IMR-90 (cell line): ENCODE results near the gene C19orf85. TPM values are rescaled to one million over a fixed set of nuclear protein-coding genes. Genes with fewer than 3 reads are reported as not detected.

Experiments
- ATAC-seq: fragments of 200-7000 bp; cut with Tn5 transposase; 2 replicates; pipeline ENCODE4 v1.9.1; 2020; ENCODE audit warnings: low read depth, mild to moderate bottlenecking, moderate library complexity
- BruUV-seq: library from RNA; stranded (reverse); fragments of 400-500 nt; replicated peaks from 2 replicates; lab custom pipeline; 2021; lab: Mats Ljungman, UMichigan
- CTCF ChIA-PET: fragments of 300-600 bp; formaldehyde crosslinking; extraction: SDS; loops from one replicate; lab custom pipeline; 2021; ENCODE audit warnings: antibody characterized with exemption; lab: Yijun Ruan, JAX
- POLR2A ChIA-PET: fragments of 300-600 bp; sonication (Branson Sonifier 250); formaldehyde crosslinking; loops from one replicate; lab custom pipeline; 2022; ENCODE audit warnings: antibody characterized with exemption; ENCODE audit not compliant: unreplicated experiment; lab: Charles Lee
- DNase-seq: peaks from one replicate; pipeline ENCODE4 v3.0.0; 2013
- H2AFZ ChIP-seq: replicated peaks from 2 replicates; pipeline ENCODE3; 2013; ENCODE audit warnings: low read length, mild to moderate bottlenecking; ENCODE audit not compliant: poor library complexity
- H2AK5ac ChIP-seq: 2 replicates; pipeline ENCODE4 v1.6.1; 2013; ENCODE audit warnings: low read depth, low read length, inconsistent platforms
- H2AK9ac ChIP-seq: replicated peaks from 2 replicates; pipeline ENCODE3; 2013; ENCODE audit warnings: mild to moderate bottlenecking, low read depth, low read length, moderate library complexity; ENCODE audit not compliant: poor library complexity
- H2BK120ac ChIP-seq: 2 replicates; pipeline ENCODE4 v1.6.1; 2013; ENCODE audit warnings: low read depth, low read length, inconsistent platforms
- H2BK15ac ChIP-seq: 3 replicates; pipeline ENCODE4 v1.6.1; 2013; ENCODE audit warnings: low read depth, low read length, inconsistent platforms
- H2BK20ac ChIP-seq: 2 replicates; pipeline ENCODE4 v1.6.1; 2013; ENCODE audit warnings: low read depth, mild to moderate bottlenecking, inconsistent platforms, low read length, moderate library complexity
- H2BK5ac ChIP-seq: 2 replicates; pipeline ENCODE4 v1.6.1; 2013; ENCODE audit warnings: mild to moderate bottlenecking, low read depth, low read length, inconsistent platforms; ENCODE audit not compliant: poor library complexity, severe bottlenecking
- H3K14ac ChIP-seq: replicated peaks from 2 replicates; pipeline ENCODE4 v1.6.1; 2013; ENCODE audit warnings: low read depth, low read length, inconsistent platforms
- H3K18ac ChIP-seq: 2 replicates; pipeline ENCODE4 v1.6.1; 2013; ENCODE audit warnings: low read depth, low read length, control low read depth
- H3K23ac ChIP-seq: 2 replicates; pipeline ENCODE4 v1.6.1; 2013; ENCODE audit warnings: low read depth, low read length, inconsistent platforms
- H3K27ac ChIP-seq: 2 replicates; pipeline ENCODE4 v1.5.1; 2013; ENCODE audit warnings: mild to moderate bottlenecking, control low read depth, low read length; ENCODE audit not compliant: insufficient read depth
- H3K27me3 ChIP-seq: 2 replicates; pipeline ENCODE4 v1.6.1; 2013; ENCODE audit warnings: low read length; ENCODE audit not compliant: control insufficient read depth, insufficient read depth
- H3K36me3 ChIP-seq: 2 replicates; pipeline ENCODE4 v1.6.1; 2013; ENCODE audit warnings: low read length, mixed read lengths; ENCODE audit not compliant: control insufficient read depth, insufficient read depth
- H3K4ac ChIP-seq: 2 replicates; pipeline ENCODE4 v1.6.1; 2013; ENCODE audit warnings: low read depth, low read length, inconsistent platforms
- H3K4me1 ChIP-seq: 2 replicates; pipeline ENCODE4 v1.6.1; 2013; ENCODE audit warnings: low read length, mixed read lengths; ENCODE audit not compliant: control insufficient read depth, insufficient read depth
- H3K4me2 ChIP-seq: 2 replicates; pipeline ENCODE4 v1.6.1; 2013; ENCODE audit warnings: low read depth, mild to moderate bottlenecking, control low read depth, low read length, moderate library complexity
- H3K4me3 ChIP-seq: 2 replicates; pipeline ENCODE4 v1.5.1; 2013; ENCODE audit warnings: low read depth, mild to moderate bottlenecking, control low read depth, low read length, moderate library complexity; ENCODE audit not compliant: insufficient read depth
- H3K56ac ChIP-seq: 2 replicates; pipeline ENCODE4 v1.6.1; 2013; ENCODE audit warnings: low read length, inconsistent platforms; ENCODE audit not compliant: insufficient read depth; ENCODE audit errors: extremely low read depth
- H3K79me1 ChIP-seq, 2 experiments: 2 replicates each; pipeline ENCODE4 v1.6.1; 2013; ENCODE audit warnings: low read length in 2 of 2, inconsistent platforms in 1 of 2, low read depth in 1 of 2
- H3K9ac ChIP-seq: 2 replicates; pipeline ENCODE4 v1.6.1; 2013; ENCODE audit warnings: low read depth, low read length, control low read depth
- H3K9me1 ChIP-seq: 2 replicates; pipeline ENCODE4 v1.6.1; 2013; ENCODE audit warnings: low read length, inconsistent platforms; ENCODE audit not compliant: insufficient read depth
- H3K9me3 ChIP-seq: 2 replicates; pipeline ENCODE4 v1.6.1; 2013; ENCODE audit warnings: low read length; ENCODE audit not compliant: control insufficient read depth, insufficient read depth
- H4K20me1 ChIP-seq: 2 replicates; pipeline ENCODE4 v1.6.1; 2013; ENCODE audit warnings: low read length, inconsistent platforms; ENCODE audit not compliant: insufficient read depth
- H4K5ac ChIP-seq: 2 replicates; pipeline ENCODE4 v1.6.1; 2013; ENCODE audit warnings: mild to moderate bottlenecking, low read depth, low read length, control low read depth
- H4K8ac ChIP-seq, 2 experiments: 2 replicates each; pipeline ENCODE4 v1.6.1; 2013; ENCODE audit warnings: low read depth in 2 of 2, low read length in 2 of 2, control low read depth in 1 of 2, inconsistent platforms in 1 of 2
- H4K91ac ChIP-seq: 2 replicates; pipeline ENCODE4 v1.6.1; 2013; ENCODE audit warnings: low read depth, low read length, inconsistent platforms; ENCODE audit not compliant: insufficient read depth
- BHLHE40 ChIP-seq: fragments of 150-350 bp; IDR thresholded peaks from 2 replicates; pipeline ENCODE4 v1.6.1; 2016; ENCODE audit warnings: mild to moderate bottlenecking, low read depth, low read length
- CEBPB ChIP-seq: IDR thresholded peaks from 2 replicates; pipeline ENCODE4 v1.6.1; 2012; ENCODE audit warnings: low read depth, low read length, improper control_type of control experiment
- CHD1 ChIP-seq: IDR thresholded peaks from 2 replicates; pipeline ENCODE4 v1.6.1; 2012; ENCODE audit warnings: low read depth, low read length, improper control_type of control experiment
- CTCF ChIP-seq: conservative IDR thresholded peaks from 2 replicates; pipeline ENCODE4 v1.5.1; 2012; ENCODE audit warnings: mild to moderate bottlenecking, low read depth, low read length, improper control_type of control experiment
- ELK1 ChIP-seq: fragments of 150-350 bp; IDR thresholded peaks from 2 replicates; pipeline ENCODE4 v1.6.1; 2016; ENCODE audit warnings: low read depth, mild to moderate bottlenecking, low read length, moderate library complexity, borderline replicate concordance
- FOS ChIP-seq: fragments of 150-350 bp; IDR thresholded peaks from 2 replicates; pipeline ENCODE4 v1.6.1; 2016; ENCODE audit warnings: low read depth, low read length
- MAFK ChIP-seq: IDR thresholded peaks from 2 replicates; pipeline ENCODE4 v1.6.1; 2012; ENCODE audit warnings: low read depth, low read length, improper control_type of control experiment
- MAZ ChIP-seq: IDR thresholded peaks from 2 replicates; pipeline ENCODE4 v1.6.1; 2012; ENCODE audit warnings: low read depth, mild to moderate bottlenecking, low read length, improper control_type of control experiment, moderate library complexity, borderline replicate concordance
- MXI1 ChIP-seq: IDR thresholded peaks from 2 replicates; pipeline ENCODE4 v1.6.1; 2012; ENCODE audit warnings: low read depth, mild to moderate bottlenecking, low read length, moderate library complexity, borderline replicate concordance
- NFE2L2 ChIP-seq: fragments of 150-350 bp; IDR thresholded peaks from 2 replicates; pipeline ENCODE4 v1.6.1; 2016; ENCODE audit warnings: low read depth, mild to moderate bottlenecking, low read length
- POLR2A ChIP-seq: IDR thresholded peaks from 2 replicates; pipeline ENCODE4 v1.6.1; 2012; ENCODE audit warnings: mild to moderate bottlenecking, low read depth, low read length
- RAD21 ChIP-seq: IDR thresholded peaks from 2 replicates; pipeline ENCODE4 v1.6.1; 2012; ENCODE audit warnings: low read length, improper control_type of control experiment
- RCOR1 ChIP-seq: IDR thresholded peaks from 2 replicates; pipeline ENCODE4 v1.6.1; 2012; ENCODE audit warnings: mild to moderate bottlenecking, low read length, improper control_type of control experiment; ENCODE audit not compliant: insufficient replicate concordance
- RFX5 ChIP-seq: IDR thresholded peaks from 2 replicates; pipeline ENCODE4 v1.8.0; 2012; ENCODE audit warnings: low read depth, mild to moderate bottlenecking, low read length, moderate library complexity
- SMC3 ChIP-seq: fragments of 150-350 bp; IDR thresholded peaks from 2 replicates; pipeline ENCODE4 v1.6.1; 2016; ENCODE audit warnings: low read depth, mild to moderate bottlenecking, antibody characterized with exemption, low read length, moderate library complexity
- USF2 ChIP-seq: fragments of 150-350 bp; IDR thresholded peaks from 2 replicates; pipeline ENCODE4 v1.6.1; 2017; ENCODE audit warnings: mild to moderate bottlenecking, antibody characterized with exemption, low read length, low read depth
- WGBS, 2 experiments: methylation state at CpG; one replicate each; pipeline versions ENCODE4 v1.1.5 to v1.1.7; 2013; ENCODE audit warnings: missing lambda C conversion rate in 2 of 2; ENCODE audit not compliant: insufficient read length in 1 of 2; ENCODE audit errors: extremely low coverage in 2 of 2; 5-methylcytosine and 5-hydroxymethylcytosine counted together
- dilution Hi-C: fragments of 300-500 bp; cut with HindIII; formaldehyde crosslinking; loops from one replicate; pipeline ENCODE4 v1.14.3; 2018; ENCODE audit warnings: low sequenced_read_pairs; ENCODE audit not compliant: unreplicated experiment
- in situ Hi-C: fragments of 300-500 bp; cut with MboI; formaldehyde crosslinking; loops from 3 replicates; pipeline ENCODE4 v1.14.3; 2019; ENCODE audit warnings: low sequenced_read_pairs, inconsistent platforms, mixed read lengths
- intact Hi-C: fragments of 100-400 bp; cut with micrococcal nuclease; formaldehyde crosslinking; loops from 2 replicates; pipeline ENCODE4 v1.10.0; 2022
- polyA plus RNA-seq, 3 experiments: library from polyadenylated mRNA; depleted of rRNA; stranded (reverse); fragments of >200 nt; gene quantifications; 2 replicates each; pipeline ENCODE4 v1.2.3, GENCODE V29; 2012; ENCODE audit warnings: low replicate concordance in 1 of 3
- total RNA-seq: library from RNA; depleted of rRNA; stranded (reverse); fragments of >200 nt; gene quantifications from 2 replicates; pipeline ENCODE4 v1.2.3, GENCODE V29; 2012

C19orf85 gene
- total and polyA plus RNA-seq, 2 of the 4 experiments (the other 2 are of a cell fraction), result not detected

- no peak overlapping the region for H3K18ac ChIP-seq
- CTCF ChIA-PET, result interaction anchor here (0.7 to 2.0 kb wide), 4 partner anchors 10 to 38 kb away, joined by 3 to 24 read pairs (median 6); no protein-coding TSS in a partner anchor
- H3K9me3 ChIP-seq, result no peaks in the 10 kb centered on the region
- no peaks in the 10 kb centered on the region for H4K20me1 ChIP-seq
- H3K4me1 ChIP-seq, result no peaks in the 10 kb centered on the region
- no peak overlapping the region for H2BK15ac ChIP-seq
- dilution Hi-C loops, result no loop called here
- no peak overlapping the region for H3K14ac ChIP-seq
- H3K9me1 ChIP-seq, result no peaks in the 10 kb centered on the region
- no peak overlapping the region for H3K4me3 ChIP-seq
- H4K5ac ChIP-seq, result no peak overlapping the region
- no peaks in the 10 kb centered on the region for H3K79me1 ChIP-seq
- no peaks in the 10 kb centered on the region for H3K27me3 ChIP-seq
- in situ Hi-C loops, result no loop called here
- H3K9ac ChIP-seq, result no peak overlapping the region
- no peak overlapping the region for H2AFZ ChIP-seq
- no TSS peak for BruUV-seq
- no peak overlapping the region for H4K91ac ChIP-seq
- H2BK20ac ChIP-seq, result no peak overlapping the region
- H4K8ac ChIP-seq, result no peak overlapping the region
- no peak overlapping the region for H2BK5ac ChIP-seq
- no peak overlapping the region for H2AK9ac ChIP-seq
- peaks cover 6% of the 10 kb centered on the region; the same call in 1 of the 2 replicates for H3K36me3 ChIP-seq
- intact Hi-C loops, result loop anchor here (1.0 to 5.0 kb wide), 3 partner anchors 38 to 364 kb away; partner anchors contain the start of gene UBE2S
- H3K23ac ChIP-seq, result no peak overlapping the region
- ATAC-seq (no peak), DNase-seq (no peak)
- no peak overlapping the region for H3K4ac ChIP-seq
- no peak overlapping the region for H2BK120ac ChIP-seq
- no peak overlapping the region for H3K4me2 ChIP-seq
- H3K27ac ChIP-seq, result no peak overlapping the region
- TF ChIP-seq CHD1 (no peak), RAD21 (no peak), FOS (no peak), POLR2A (no peak), RFX5 (no peak), ELK1 (no peak), BHLHE40 (no peak), CTCF (no peak), MAFK (no peak), SMC3 (no peak), USF2 (no peak), MAZ (no peak), MXI1 (no peak), NFE2L2 (no peak), RCOR1 (no peak), CEBPB (no peak)
- no peak overlapping the region for H3K56ac ChIP-seq
- 72% methylated on average over 6 of the region's 11 CpGs; no CpG with 5 or more reads in 1 of the 2 experiments for WGBS, 2 experiments
- POLR2A ChIA-PET, result no interaction called here
- no peak overlapping the region for H2AK5ac ChIP-seq
These were observed 40.4 kb upstream of the C19orf85 start for GRCh38 chr19:55504981-55505380.
